HG03280 (cell line): ENCODE results near the gene FMNL2.
A peak's percentile ranks its signal among the peaks of the same experiment; 100 is the strongest.

ENCODE experiments used
- ATAC-seq: cut with Tn5 transposase; IDR thresholded peaks from one replicate; pipeline ENCODE4 v1.9.1; 2021; ENCODE audit warnings: mild to moderate bottlenecking, moderate library complexity; ENCODE audit not compliant: unreplicated experiment

Gene FMNL2

DNA sequence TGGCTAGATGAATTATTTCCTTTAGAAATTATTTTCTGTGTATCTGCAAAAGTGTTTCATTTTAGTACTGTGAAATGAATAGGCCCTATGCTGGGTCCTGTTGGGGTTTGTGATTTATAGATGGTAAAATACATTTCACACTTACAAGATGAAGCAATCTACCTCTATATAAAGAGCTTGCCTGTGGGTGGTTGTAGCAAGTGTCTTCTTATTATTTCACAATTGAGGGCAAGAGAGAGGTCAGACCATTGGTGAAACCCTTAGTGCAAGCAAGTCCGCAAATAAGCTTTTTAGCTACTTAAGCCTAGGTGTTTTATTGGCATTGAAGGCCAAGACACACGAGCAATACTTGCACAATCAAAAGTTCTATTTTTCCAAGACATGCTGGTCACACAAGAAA lies 153.1 kb downstream of the FMNL2 start:
- no peak for ATAC-seq

DNA sequence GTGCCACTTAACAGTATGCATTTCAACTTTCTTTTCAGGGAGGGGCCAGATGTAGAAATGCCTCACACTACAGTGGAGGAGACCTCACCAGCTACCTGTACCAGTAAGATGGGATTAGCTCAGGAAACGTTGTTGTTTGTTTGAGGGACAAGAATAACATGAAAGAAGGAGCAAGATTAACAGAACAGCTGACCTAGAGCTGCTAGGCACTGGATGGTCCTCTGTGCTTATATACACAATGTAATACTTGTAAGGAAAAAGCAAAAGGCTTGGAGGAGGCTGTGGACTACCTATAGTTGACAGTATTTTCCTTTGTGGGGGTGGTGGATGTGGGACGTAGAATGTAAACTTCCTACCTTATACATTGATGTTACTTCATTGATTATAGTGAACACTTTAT lies 154.4 kb downstream of the FMNL2 start:
- no peak for ATAC-seq

GRCh38 chr2:152490686-152491455 lies 155.9 kb downstream of the FMNL2 start:
- no peak for ATAC-seq

DNA sequence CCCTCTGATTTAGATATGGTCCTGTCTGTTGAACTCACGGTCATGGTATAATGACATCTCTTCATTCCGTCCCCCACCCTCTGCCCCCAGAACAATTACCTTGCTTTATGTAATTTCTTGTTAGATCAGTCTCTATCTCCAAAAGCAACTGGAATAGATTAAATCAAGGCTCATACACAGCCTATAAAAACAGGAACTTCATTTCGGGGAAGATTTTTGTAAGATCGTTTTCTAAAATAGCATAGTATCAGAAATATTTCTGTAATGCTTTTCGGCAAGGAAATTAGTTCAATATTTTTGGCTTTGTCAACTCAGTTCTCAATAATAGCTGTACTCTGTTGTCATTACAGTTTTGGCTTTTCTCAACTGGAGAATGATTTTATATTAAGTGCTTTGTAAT lies 157.2 kb downstream of the FMNL2 start:
- ATAC-seq: no peak

- no peak for ATAC-seq
These were observed 157.9 kb downstream of the FMNL2 start for GRCh38 chr2:152492911-152493310.

DNA sequence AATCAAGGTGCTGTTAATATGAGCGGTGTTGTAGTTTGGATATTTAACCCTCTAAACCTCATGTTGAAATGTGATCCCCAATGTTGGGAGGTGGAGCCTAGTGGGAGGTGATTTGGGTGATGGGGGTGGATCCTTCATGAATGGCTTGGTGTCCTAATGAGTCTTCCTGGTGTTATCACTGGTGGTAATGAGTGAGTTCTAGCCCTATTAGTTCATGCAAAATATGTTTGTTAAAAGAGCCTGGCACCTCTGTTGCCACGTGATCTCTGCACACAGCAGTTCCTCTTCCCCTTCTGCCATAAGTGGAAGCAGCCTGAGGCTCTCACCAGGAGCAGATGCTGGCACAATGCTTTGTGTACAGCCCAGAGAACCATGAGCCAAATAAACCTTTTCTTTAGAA lies 158.4 kb downstream of the FMNL2 start:
- no peak for ATAC-seq

DNA sequence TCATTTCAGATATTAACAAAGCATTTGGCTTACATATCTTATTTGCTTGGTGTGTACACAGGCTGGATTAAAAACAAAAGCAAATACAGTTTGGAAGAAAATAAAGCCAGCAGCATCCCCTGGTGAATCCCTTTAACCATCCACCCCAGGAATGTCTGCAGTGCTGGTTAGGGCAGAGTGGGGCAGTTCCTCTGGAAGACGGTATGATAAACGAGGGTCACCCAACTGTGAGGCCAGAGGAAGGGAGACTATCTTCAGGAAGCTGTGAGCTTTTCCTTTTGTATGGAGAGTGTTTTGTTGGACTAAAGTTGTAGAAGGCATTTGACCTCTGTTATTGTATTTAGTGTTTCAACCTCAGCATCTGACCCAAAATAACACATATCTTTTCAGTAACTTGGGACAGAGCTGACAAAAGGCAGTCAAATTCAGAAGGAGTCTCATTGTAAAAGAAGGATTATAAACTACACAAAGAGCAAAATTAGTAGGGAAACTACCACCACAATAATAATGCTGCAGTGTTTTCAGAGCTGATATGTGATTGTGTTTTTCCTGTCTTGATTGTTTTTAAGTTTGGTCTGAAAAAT lies 159.1 kb downstream of the FMNL2 start:
- ATAC-seq: no peak

GRCh38 chr2:152496371-152496770 lies 161.4 kb downstream of the FMNL2 start:
- no peak for ATAC-seq

DNA sequence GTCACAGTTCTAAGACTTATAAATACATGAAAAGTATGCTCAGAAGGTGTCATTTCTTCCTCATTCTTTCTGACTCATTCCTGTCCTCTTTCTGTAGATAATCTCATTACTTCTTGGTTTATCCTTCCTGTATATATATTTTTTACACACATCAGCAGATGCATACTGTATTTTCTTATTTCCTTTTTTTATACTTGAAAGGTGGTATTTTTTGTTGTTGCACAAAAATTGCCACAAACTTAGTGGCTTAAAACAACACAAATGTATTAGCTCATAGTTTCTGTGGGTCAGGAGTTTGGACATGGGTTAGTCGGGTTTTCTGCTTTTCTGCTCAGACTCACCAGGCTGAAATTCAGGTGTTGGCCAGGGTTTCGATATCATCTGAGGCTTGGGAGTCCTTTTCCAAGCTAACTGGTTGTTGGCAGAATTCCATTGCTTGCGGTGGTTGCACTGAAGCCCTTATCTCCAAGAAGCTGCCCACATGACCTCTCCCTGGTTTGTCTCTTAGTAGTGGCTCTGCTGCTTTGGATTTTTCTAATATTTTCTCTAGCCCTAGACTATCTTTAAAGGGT lies 162.6 kb downstream of the FMNL2 start:
- ATAC-seq: peak; percentile 49

- ATAC-seq: no peak
These were observed 164.4 kb downstream of the FMNL2 start for GRCh38 chr2:152499331-152499816.

DNA sequence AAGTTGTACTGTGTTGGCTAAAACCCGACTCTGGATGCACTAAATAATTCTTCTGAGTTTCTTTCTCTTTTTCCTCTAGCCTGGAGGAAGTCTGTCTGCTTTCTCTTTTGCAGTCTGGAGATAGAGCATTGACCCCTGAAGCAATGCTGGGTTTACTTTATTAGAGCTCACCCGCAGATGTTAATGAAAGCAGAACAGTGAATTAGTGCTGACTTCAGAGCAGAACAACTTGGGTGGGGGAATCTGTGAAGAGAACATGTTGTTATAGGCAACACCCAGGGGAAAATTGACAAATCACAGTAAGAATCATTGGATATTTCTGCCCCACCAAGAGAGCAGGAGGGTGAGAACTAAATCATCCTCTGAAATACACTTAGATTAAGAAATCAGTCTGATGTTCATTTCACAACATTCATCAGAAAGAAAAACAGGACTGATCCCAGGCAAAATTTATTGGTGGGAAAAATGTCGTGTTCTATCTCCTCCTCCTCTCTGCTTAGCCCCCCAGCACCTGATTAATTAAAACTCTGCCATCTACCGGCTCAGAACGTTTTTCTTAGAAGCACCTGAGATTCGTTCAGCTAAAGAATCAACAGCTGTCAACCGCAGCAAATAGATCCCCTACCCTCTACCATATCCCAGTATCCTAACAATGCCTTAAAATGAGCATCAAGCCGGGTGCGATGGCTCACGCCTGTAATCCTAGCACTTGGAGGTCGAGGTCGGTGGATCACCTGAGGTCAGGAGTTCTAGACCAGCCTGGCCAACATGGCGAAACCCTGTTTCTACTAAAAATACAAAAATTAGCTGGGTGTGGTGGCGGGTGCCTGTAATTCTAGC lies 165.1 kb downstream of the FMNL2 start:
- no peak for ATAC-seq

- no peak for ATAC-seq
These were observed 165.8 kb downstream of the FMNL2 start for GRCh38 chr2:152500772-152501171.

DNA sequence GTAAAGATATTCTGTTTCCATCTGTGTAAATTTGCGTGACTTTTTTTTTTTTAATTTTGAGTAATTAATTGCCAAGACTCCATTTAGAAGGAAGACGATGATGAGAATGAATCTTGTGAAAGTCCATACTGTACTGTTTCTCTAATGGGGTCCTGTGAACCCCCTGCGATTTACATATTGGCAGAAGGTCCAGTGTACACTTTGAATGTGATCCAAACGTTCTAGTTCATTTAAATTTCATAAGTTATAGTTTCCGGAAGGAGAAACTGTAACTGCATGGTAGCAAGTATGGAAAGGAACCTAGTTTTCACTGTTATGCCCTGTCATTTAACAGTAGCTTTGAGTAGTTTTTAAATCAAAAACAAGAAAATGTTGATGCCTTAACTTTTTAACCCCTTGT lies 166.7 kb downstream of the FMNL2 start:
- no peak for ATAC-seq

DNA sequence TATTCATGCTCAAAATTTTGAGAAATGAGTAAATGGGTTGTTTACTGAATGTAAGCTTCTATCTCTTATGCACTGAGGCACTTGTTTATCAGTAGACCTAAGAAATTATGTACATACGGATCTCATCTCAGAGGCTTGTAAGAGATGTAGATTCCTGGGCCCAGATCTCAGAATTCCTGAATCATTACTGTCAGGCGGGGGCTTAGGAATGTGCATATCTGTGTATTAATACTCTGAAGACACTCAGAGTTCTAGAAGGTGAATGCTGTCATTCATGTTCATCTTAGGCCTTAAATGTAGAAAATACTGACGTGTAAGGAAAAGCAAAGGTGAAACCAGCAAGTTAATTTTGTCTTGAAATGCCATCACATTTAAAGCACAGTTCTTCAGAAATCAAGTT lies 169.6 kb downstream of the FMNL2 start:
- ATAC-seq: no peak

DNA sequence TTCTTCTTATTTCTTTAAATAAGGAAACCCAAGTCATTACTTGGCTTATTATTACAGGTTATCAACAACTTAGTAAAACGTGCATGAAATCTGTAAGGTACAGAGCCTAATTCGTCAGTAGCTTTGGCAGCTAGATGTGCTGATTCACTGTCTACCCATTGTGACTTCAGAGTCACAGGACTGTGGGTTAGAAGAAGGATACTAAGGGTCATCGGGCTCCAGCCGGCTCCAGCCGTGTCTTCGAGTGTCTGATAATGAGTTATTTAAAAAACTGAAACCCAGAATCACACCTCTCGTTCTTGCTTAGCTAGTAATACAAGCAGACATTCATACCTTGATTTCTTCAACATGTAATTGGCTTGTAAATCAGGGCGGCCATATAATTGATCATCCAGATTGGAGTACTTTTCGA lies 170.5 kb downstream of the FMNL2 start:
- ATAC-seq: no peak

DNA sequence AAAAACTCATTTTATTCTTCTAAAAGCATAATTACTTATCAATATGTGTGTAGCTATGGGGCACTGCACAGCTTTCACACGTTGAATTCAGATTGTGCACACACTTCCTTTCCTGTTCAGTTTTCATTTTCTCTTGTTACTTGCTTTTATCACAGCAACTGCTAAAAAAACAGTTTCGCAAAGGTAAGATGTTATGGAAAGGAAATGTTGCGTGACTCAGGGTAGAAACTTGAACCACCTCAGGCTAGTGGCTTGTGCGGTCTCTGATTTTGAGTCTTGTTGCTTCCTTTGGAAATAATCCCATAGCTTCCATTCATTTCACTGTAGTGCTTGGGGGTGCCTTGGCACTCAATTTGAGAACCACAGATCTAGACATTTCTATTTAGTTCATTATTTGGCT lies 171.9 kb downstream of the FMNL2 start:
- ATAC-seq: peak; percentile 79

DNA sequence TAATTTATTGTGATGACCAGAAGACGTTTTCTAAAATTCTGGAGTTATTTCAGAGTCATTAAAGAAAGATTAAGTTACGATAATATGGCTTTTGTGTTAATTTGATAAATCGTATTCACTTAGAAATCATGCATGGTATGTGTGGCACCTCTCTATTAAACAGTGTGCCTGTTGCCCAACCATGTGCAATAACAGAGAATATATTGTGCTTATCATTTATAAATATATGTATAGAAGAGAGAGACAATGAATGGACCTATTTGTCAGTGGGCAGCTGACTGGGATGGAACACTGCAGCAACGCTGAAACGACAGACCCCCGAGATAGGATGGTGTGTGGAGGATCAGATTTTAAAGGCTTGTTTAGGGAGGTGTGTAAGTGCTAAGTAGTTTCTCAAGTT lies 172.9 kb downstream of the FMNL2 start:
- no peak for ATAC-seq

DNA sequence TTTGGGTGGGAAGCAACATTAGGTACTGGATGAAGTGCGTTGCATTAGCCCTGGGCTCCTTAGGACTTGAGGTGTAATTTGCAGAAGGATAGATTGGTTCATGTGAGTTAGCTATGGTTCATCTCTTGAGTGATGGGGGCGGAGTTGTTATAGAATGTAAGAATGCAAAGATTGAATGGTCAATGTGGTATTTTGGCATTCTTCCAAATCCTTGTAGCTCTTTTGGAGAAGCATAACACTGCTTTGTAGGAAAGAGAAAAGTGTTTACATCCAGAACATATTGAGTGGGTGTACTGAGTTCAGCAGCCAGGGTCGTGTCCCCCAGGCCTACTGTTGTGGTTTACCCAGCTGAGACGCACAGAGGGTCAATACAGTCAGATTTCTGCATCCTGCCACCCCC lies 173.5 kb downstream of the FMNL2 start:
- no peak for ATAC-seq

DNA sequence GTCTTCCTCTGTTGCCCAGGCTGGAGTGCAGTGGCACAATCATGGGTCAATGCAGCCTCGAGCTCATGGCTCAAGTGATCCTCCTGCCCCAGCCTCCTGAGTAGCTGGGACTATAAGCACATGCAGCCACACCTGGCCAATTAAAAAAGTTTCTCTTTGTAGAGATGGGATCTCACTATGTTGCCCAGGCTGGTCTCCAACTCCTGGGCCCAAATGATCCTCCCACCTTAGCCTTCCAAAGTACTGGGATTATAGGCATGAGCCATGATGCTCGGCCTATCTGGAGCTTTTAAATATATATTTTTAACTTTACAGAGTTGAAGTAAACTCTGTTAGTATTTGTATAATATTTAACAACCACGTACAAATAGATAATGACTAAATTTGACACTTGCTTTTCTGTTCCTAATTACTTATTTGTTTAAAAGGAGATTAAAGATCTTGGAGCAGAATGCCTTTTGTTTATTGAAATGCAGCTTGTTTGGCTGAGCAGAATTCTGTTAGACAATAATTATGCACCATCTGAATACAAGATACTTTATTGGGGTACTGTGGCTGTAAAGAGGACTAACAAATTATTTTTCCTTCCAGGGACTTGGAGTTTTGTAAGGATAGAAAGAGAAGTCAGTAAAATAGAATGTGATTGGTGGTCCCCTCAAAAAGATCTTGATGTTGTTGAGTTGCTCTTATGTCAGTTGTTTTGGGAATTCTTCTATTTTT lies 175.0 kb downstream of the FMNL2 start:
- no peak for ATAC-seq

- no peak for ATAC-seq
These were observed 175.6 kb downstream of the FMNL2 start for GRCh38 chr2:152510621-152511020.

- ATAC-seq: no peak
These were observed 177.0 kb downstream of the FMNL2 start for GRCh38 chr2:152511981-152512380.
